ENCODE data around the gene UBE2I.

Gene UBE2I

DNA sequence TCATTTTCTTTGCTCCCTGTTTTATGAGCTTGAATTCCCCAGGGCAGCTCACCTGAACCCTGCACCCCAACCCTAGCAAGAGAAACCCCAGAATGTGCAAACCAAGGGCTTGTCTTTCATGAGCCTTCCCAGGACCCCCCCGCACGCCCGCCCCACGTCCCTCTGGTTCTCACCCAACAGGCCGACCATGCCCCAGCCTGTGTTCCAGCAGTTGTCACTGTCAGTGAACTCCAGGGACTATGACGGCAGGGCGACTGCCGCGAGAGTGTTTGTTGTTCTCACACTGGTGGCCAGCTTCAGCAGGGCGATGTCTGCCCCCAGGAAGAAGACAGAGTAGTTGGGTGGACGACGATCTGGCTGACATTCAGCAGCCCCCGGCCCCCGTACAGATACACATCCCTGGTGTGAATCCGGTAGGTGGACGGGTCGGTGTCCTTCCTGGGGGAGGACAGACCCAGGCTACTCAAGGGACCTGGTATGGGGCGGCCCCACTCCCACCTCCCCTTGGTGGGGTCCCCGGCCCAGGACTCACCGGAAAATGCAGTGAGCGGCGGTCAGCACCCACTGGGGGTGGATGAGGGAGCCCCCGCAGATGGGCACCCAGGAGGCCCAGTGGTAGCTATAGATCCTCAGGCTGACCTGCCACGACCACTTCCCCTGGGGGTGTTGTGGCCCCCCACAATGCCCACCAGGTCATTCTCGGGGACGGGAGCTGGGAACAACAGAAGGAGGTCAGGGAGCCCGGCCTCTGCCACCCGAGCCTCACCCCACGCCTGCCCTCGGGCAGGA lies 33.5 kb upstream of the UBE2I start:
- no peak for DNase-seq (ENCODE audit: low read depth)
- H3K4me3 ChIP-seq (ENCODE audit: low read depth, low read length), result no peak overlapping the region

DNA sequence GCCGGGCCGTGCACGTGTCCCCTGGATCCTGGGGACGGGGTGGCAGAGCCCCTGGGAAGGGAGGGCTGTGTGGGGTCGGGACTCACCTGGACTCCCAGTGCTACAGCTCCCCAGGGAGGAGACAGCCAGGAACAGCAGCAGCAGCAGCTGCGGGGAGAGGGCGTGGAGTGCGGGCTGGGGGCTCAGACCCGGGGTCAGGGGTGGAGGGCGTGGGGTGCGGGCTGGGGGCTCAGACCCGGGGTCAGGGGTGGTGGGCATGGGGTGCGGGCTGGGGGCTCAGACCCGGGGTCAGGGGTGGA lies 32.9 kb upstream of the UBE2I start:
- no peak for DNase-seq (ENCODE audit: low read depth)

GRCh38 chr16:1277151-1277598 lies 32.3 kb upstream of the UBE2I start:
- no peak for DNase-seq (ENCODE audit: low read depth)
- no peak overlapping the region for H3K4me3 ChIP-seq (ENCODE audit: low read depth, low read length)

More for the DNA sequence above, 32.9 kb upstream of the UBE2I start:
- H3K4me3 ChIP-seq (ENCODE audit: low read depth, low read length), result no peak overlapping the region

GRCh38 chr16:1277617-1278282 lies 31.7 kb upstream of the UBE2I start:
- DNase-seq (ENCODE audit: low read depth), result no peak
- H3K4me3 ChIP-seq (ENCODE audit: low read depth, low read length), result no peak overlapping the region

GRCh38 chr16:1278477-1278876 lies 31.0 kb upstream of the UBE2I start:
- no peak overlapping the region for H3K4me3 ChIP-seq (ENCODE audit: low read depth, low read length)

GRCh38 chr16:1279081-1279944 lies 30.1 kb upstream of the UBE2I start:
- DNase-seq (ENCODE audit: low read depth), result no peak
- H3K4me3 ChIP-seq (ENCODE audit: low read depth, low read length), result no peak overlapping the region

More at GRCh38 chr16:1278477-1278876, 31.0 kb upstream of the UBE2I start:
- DNase-seq (ENCODE audit: low read depth), result no peak

- no peak overlapping the region for H3K4me3 ChIP-seq (ENCODE audit: low read depth, low read length)
- no peak for DNase-seq (ENCODE audit: low read depth)
These were observed 29.4 kb upstream of the UBE2I start for GRCh38 chr16:1279945-1280589.

DNA sequence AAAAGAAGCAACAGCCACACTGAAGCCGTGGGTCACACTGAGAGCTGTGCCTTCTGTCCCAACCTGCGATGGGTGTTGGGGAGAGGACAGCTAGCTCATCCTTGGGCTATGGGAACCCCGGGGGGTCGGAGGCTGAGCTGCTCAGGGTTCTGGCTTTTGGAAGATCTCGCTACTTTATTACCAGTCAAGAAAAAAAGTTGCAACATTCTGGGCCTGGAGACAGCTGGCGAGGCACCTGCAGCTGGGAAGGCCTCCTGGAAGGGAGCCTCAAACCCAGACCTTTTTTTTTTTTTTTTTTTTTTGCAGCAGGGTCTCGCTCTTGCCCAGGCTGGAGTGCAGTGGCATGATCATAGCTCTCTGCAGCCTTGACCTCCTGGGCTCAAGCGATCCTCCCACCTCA lies 28.7 kb upstream of the UBE2I start:
- DNase-seq (ENCODE audit: low read depth), result no peak
- no peak overlapping the region for H3K4me3 ChIP-seq (ENCODE audit: low read depth, low read length)

DNA sequence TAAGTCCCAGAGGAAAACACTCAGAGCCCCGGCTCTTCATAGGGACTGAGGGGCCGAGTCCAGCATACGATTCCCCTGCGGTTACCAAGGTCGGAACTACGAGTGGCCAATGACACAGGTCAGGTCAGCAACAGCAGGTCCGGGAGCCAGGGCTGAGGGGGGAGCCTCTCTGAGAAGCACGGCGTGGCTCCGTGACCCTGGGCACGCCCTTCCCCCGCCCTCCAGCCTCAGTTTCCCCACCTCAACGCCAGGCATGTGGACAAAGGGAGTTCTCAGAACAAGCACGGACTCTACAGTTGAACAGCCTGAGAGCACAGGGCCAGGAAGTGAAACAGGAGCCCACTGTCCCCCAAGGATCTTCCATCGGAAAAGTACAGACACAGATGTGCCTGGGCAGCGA lies 27.9 kb upstream of the UBE2I start:
- no peak for DNase-seq (ENCODE audit: low read depth)
- H3K4me3 ChIP-seq (ENCODE audit: low read depth, low read length), result no peak overlapping the region

GRCh38 chr16:1282324-1282973 lies 27.0 kb upstream of the UBE2I start:
- no peak for DNase-seq (ENCODE audit: low read depth)
- H3K4me3 ChIP-seq (ENCODE audit: low read depth, low read length), result no peak overlapping the region

- H3K4me3 ChIP-seq (ENCODE audit: low read depth, low read length), result no peak overlapping the region
- DNase-seq (ENCODE audit: low read depth), result no peak
These were observed 26.1 kb upstream of the UBE2I start for GRCh38 chr16:1283296-1283695.

GRCh38 chr16:1283996-1284616 lies 25.3 kb upstream of the UBE2I start:
- no peak for DNase-seq (ENCODE audit: low read depth)
- no peak overlapping the region for H3K4me3 ChIP-seq (ENCODE audit: low read depth, low read length)

DNA sequence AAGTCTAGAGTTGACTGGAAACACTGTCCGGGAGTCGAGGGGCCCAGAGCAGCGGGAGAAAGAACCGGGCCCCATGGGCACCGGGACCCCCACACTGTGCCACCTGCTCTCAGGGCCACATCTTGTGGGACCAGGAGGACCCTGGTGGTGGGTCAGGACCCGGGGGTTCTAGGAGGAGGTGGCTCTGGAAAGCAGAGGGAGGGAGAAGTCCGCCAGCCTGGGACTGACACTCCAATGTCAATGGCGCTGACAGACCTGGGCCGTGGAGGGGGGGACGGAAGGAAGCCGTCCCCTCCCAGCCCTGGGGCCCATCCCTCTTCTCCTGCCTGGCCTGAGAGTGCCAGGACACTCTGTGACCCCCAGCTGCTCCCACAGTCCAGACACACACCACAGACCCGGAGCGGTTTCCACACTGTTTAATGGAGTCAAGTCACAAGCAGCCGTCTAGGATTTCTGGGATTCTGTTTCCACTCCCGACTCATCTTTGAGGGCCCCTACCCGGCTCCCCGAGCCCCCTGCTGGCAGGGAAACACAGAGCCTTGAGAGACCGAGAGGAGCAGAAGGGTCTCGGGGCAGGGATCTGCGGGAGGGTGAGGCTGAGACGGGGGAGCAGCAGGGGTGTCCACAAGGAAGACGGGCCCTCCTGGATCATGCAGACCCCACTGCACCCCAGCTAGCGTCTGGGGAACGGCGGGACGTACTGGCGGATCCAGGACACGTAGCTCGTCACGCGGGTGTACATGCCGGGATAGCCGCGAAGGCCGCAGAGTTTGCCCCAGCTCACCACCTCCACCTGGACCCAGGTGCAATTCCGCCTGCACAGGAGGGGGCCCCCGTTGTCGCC lies 23.5 kb upstream of the UBE2I start:
- H3K4me3 ChIP-seq (ENCODE audit: low read depth, low read length), result no peak overlapping the region
- no peak for DNase-seq (ENCODE audit: low read depth)

GRCh38 chr16:1286513-1287094 lies 22.8 kb upstream of the UBE2I start:
- H3K4me3 ChIP-seq (ENCODE audit: low read depth, low read length), result no peak overlapping the region
- no peak for DNase-seq (ENCODE audit: low read depth)

DNA sequence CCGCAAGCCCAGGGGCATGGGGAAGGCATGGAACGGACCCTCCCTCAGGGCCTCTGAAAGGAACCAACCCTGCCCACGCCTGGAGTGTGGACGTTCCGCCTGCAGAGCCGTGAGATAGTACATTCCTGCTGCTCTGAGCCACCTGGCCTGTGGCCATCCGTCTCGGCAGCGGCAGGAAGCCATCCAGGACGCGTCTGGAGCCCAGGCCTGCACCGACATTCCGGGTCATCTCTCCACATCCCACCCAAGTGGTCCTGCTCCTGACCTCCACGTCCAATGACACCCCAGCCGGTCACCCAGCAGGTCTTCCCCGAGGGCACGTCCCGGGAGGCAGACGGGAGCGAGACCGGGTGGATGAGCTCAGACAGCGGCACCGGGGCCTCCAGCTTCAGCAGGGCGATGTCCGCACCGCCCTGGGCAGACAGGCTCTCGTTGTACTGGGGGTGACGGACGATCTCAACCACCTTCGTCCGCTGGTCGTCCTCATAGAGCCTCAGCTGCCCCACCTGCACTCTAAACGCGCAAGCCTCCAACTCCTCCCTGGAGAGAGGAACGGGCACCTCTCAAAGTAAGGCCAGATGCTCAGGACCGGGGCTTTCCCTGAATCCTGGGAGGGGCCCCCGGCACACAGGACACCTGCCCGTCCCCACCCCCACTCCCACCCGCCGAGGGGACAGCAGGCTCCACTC lies 21.3 kb upstream of the UBE2I start:
- no peak for DNase-seq (ENCODE audit: low read depth)
- H3K4me3 ChIP-seq (ENCODE audit: low read depth, low read length), result no peak overlapping the region

DNA sequence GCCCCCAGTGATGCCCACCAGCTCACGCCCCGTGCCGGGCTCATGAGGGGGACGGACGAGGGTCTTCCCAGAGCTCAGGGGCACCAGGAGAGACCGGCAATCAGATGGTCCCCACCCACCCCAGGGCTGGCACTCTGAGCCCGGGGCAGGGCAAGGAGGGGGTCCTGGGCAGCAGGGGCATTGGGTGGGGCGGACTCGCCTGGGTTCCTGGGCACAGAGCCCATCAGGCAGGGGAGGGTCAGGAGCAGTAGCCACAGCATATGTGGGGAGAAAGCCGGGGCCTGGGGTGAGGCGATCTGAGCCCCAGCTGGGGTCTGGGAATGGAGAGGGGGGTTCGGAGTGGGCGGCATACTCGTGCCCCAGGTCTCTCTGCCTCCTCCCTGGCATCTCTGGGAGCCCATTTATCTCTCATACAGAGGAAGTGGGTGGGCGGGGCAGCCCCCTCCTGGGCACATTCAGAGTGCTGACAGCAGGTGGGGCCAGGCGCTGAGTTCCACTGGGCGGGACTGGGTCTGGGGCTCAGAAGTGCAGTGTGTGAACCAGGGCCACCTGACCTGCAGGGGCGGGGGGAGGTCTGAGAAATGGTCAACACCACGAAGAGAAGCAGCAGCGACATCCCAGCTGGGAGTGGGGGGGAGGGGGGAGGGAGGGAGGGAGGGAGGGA lies 20.5 kb upstream of the UBE2I start:
- H3K4me3 ChIP-seq (ENCODE audit: low read depth, low read length), result no peak overlapping the region
- no peak for DNase-seq (ENCODE audit: low read depth)

DNA sequence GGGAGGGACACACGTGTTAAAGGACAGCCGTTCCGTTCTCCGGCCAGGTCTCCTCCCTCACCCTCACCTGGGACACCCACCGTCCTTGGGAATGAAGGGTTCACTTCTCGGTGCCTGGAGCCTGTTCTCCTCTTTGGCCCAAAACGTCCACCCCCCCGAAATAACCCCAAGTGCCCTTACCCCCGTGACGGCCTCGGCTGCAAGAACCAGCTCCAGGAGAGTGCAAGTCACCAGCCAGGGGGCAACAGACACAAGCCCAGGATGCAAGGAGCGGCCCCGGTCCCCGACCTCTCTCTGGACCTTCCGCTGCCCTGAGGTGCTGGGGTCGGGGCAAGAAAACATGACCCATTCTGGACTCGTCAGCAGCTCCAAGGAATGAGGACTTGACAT lies 20.0 kb upstream of the UBE2I start:
- DNase-seq (ENCODE audit: low read depth), result no peak
- H3K4me3 ChIP-seq (ENCODE audit: low read depth, low read length), result no peak overlapping the region
